ENCODE data around the gene BAG2.

Gene BAG2

DNA sequence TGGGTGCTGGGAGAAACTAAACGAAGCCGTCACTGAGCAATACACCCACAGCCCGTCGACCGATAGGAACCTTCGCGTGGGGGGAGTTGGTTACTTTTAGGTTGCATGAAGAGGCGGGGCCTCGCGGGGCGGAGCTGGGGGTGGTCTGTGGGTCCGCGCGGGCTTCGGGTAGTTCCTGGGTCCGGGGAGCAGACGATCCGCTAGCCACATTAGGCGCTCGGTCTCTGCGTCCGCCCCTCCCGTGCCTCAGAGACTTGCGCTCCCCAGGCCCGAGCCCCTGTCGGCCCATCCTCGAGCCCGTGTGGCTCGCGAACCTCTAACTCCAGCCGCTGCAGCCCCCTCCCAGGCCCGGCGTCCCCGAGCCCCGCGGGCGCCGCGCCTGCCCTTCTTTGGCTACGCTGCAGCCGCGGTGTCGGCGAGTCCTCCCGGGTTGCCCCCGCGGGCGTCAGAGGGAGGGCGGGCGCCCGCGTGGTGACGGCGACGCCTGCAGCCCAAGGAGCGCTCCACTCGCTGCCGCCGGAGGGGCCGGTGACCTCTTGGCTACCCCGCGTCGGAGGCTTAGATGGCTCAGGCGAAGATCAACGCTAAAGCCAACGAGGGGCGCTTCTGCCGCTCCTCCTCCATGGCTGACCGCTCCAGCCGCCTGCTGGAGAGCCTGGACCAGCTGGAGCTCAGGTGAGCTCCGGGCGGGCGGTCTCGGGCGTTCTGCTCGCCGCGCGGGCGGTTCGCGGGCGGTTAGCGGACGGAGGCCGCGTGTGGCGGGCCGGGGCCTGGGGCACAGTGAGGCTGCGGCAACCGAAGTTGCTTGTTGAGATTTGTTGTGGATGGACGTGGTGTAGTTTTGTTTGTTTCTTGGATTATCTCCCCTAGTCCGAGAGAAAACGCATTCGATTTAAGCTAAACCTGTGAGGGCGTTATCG is at the start of gene BAG2:
Gene BAG2 (plus strand): TSS at position 191 of the 920 bp plus-strand sequence. CDS start 372 bp downstream, at position 563.
- peak; percentile 12 for TF ChIP-seq CTCF (IDR thresholded peaks at IDR 0.05; ENCODE audit: insufficient read depth, low read depth, low read length, missing control alignments)
- H3K4me3 ChIP-seq (ENCODE audit: low read depth, low read length), result peak within 1 kb of the TSS; percentile 62
- peak; percentile 96 for DNase-seq (ENCODE audit: low read depth)

- H3K4me3 ChIP-seq (ENCODE audit: low read depth, low read length), result no peak overlapping the region
- no peak for TF ChIP-seq CTCF (IDR thresholded peaks at IDR 0.05; ENCODE audit: insufficient read depth, low read depth, low read length, missing control alignments)
- DNase-seq (ENCODE audit: low read depth), result no peak
Observed at GRCh38 chr6:57123111-57123510, 49.0 kb upstream of the BAG2 start.

GRCh38 chr6:57127763-57128162 is 44.4 kb upstream of the BAG2 start:
- DNase-seq (ENCODE audit: low read depth), result no peak
- H3K4me3 ChIP-seq (ENCODE audit: low read depth, low read length), result no peak overlapping the region

GRCh38 chr6:57130661-57131177 is 41.4 kb upstream of the BAG2 start:
- no peak for TF ChIP-seq CTCF (IDR thresholded peaks at IDR 0.05; ENCODE audit: insufficient read depth, low read depth, low read length, missing control alignments)
- H3K4me3 ChIP-seq (ENCODE audit: low read depth, low read length), result no peak overlapping the region
- DNase-seq (ENCODE audit: low read depth), result no peak

More at GRCh38 chr6:57127763-57128162, 44.4 kb upstream of the BAG2 start:
- no peak for TF ChIP-seq CTCF (IDR thresholded peaks at IDR 0.05; ENCODE audit: insufficient read depth, low read depth, low read length, missing control alignments)

- TF ChIP-seq CTCF (IDR thresholded peaks at IDR 0.05; ENCODE audit: insufficient read depth, low read depth, low read length, missing control alignments), result no peak
- no peak overlapping the region for H3K4me3 ChIP-seq (ENCODE audit: low read depth, low read length)
- no peak for DNase-seq (ENCODE audit: low read depth)
Observed at GRCh38 chr6:57134954-57135353, 37.2 kb upstream of the BAG2 start.

- no peak for DNase-seq (ENCODE audit: low read depth)
- TF ChIP-seq CTCF (IDR thresholded peaks at IDR 0.05; ENCODE audit: insufficient read depth, low read depth, low read length, missing control alignments), result no peak
- no peak overlapping the region for H3K4me3 ChIP-seq (ENCODE audit: low read depth, low read length)
Observed at GRCh38 chr6:57135885-57136284, 36.2 kb upstream of the BAG2 start.

Measured in GM12865 (cell line).